Upper lobe of left lung (tissue), 4 donors: ENCODE results near the gene C4orf33.

Experiments
- CTCF ChIP-seq, 6 experiments: fragments of 450-650 bp in 4 of 6; fragments of 200-600 bp in 2 of 6; sonication (generic) in 2 of 6; IDR thresholded peaks; one replicate each; pipeline ENCODE4 v1.5.1; 2016 to 2019; ENCODE audit warnings: antibody characterized with exemption in 6 of 6
- EP300 ChIP-seq, 4 donors: sonication (generic); formaldehyde crosslinking; IDR thresholded peaks; one replicate each; pipeline ENCODE4 v1.5.1; 2017; ENCODE audit warnings: antibody characterized with exemption in 4 of 4, control low read depth in 2 of 4
- POLR2AphosphoS5 ChIP-seq, 2 donors: sonication (generic); formaldehyde crosslinking; IDR thresholded peaks; one replicate each; pipeline ENCODE4 v1.5.1; 2017; ENCODE audit warnings: antibody characterized with exemption in 2 of 2

- no peak for TF ChIP-seq CTCF (IDR thresholded peaks at IDR 0.05)
- no peak for TF ChIP-seq EP300 (IDR thresholded peaks at IDR 0.05)
- TF ChIP-seq POLR2AphosphoS5 (IDR thresholded peaks at IDR 0.05): peak in 1 of 2 donors; percentile 29
Measured at GRCh38 chr4:129095811-129096454, at the start of gene C4orf33.
